Measurements from ENCODE around the gene TMED1. TPM values are rescaled to one million over a fixed set of nuclear protein-coding genes. Genes with fewer than 3 reads are reported as not detected.
"Not testable (repeated sequence)": the region's sequence is repeated elsewhere in the genome, so short reads cannot be mapped to it uniquely, and the experiment has no call there.

TMED1 gene
- polyA plus RNA-seq (2014; cell fraction: cytosol; rRNA removed) = 40.6 and 48.8 TPM in 2 replicates
- 12.9 and 29.7 TPM in 2 replicates for polyA plus RNA-seq (2014; cell fraction: nucleus; rRNA removed)

- DNase-seq (ENCODE audit: low spot score) = peak; percentile 97
Measured at GRCh38 chr19:10835754-10836478, at the start of gene TMED1. Gene TMED1, minus strand, starts transcription at chr19:10836212. Its CDS starts 21 bp downstream, at chr19:10836191.

- no peak for DNase-seq (ENCODE audit: low spot score)
Measured at GRCh38 chr19:10885201-10886169, 49.5 kb upstream of the TMED1 start.

GRCh38 chr19:10884274-10884673, 48.3 kb upstream of the TMED1 start:
- DNase-seq (ENCODE audit: low spot score) = no peak

- no peak for DNase-seq (ENCODE audit: low spot score)
Measured at GRCh38 chr19:10882108-10882457, 46.1 kb upstream of the TMED1 start.

- peak; percentile 4 for DNase-seq (ENCODE audit: low spot score)
Measured at GRCh38 chr19:10881403-10882107, 45.5 kb upstream of the TMED1 start.

- DNase-seq (ENCODE audit: low spot score) = no peak
Measured at GRCh38 chr19:10878253-10878652, 42.2 kb upstream of the TMED1 start.

GRCh38 chr19:10877608-10878007, 41.6 kb upstream of the TMED1 start:
- not testable (repeated sequence) for DNase-seq (ENCODE audit: low spot score)

- no peak for DNase-seq (ENCODE audit: low spot score)
Measured at GRCh38 chr19:10876459-10877240, 40.6 kb upstream of the TMED1 start.

- no peak for DNase-seq (ENCODE audit: low spot score)
Measured at GRCh38 chr19:10874024-10874423, 38.0 kb upstream of the TMED1 start.

GRCh38 chr19:10872546-10873107, 36.6 kb upstream of the TMED1 start:
- DNase-seq (ENCODE audit: low spot score) = no peak

- DNase-seq (ENCODE audit: low spot score) = peak; percentile 29
Measured at GRCh38 chr19:10871711-10872545, 35.9 kb upstream of the TMED1 start.

- peak; percentile 94 for DNase-seq (ENCODE audit: low spot score)
Measured at GRCh38 chr19:10870955-10871603, 35.1 kb upstream of the TMED1 start, which contains the start of gene CARM1. Gene CARM1, plus strand, starts transcription at chr19:10871553. Its CDS starts 150 bp downstream, at chr19:10871703.

GRCh38 chr19:10870501-10870954, 34.5 kb upstream of the TMED1 start:
- DNase-seq (ENCODE audit: low spot score) = no peak

GRCh38 chr19:10869872-10870311, 33.9 kb upstream of the TMED1 start:
- not testable (repeated sequence) for DNase-seq (ENCODE audit: low spot score)

- no peak for DNase-seq (ENCODE audit: low spot score)
Measured at GRCh38 chr19:10868872-10869547, 33.0 kb upstream of the TMED1 start.

GRCh38 chr19:10866495-10866894, 30.5 kb upstream of the TMED1 start:
- no peak for DNase-seq (ENCODE audit: low spot score)

- DNase-seq (ENCODE audit: low spot score) = peak; percentile 77
Measured at GRCh38 chr19:10864538-10864899, 28.5 kb upstream of the TMED1 start.

- DNase-seq (ENCODE audit: low spot score) = no peak
Measured at GRCh38 chr19:10863107-10863717, 27.2 kb upstream of the TMED1 start.
